ENCODE data around the gene HDAC10. TPM values are rescaled to one million over a fixed set of nuclear protein-coding genes. Genes with fewer than 3 reads are reported as not detected.

Gene HDAC10
- total RNA-seq, 2 donors from 2014 or later = 40.5 to 59.1 TPM

DNA sequence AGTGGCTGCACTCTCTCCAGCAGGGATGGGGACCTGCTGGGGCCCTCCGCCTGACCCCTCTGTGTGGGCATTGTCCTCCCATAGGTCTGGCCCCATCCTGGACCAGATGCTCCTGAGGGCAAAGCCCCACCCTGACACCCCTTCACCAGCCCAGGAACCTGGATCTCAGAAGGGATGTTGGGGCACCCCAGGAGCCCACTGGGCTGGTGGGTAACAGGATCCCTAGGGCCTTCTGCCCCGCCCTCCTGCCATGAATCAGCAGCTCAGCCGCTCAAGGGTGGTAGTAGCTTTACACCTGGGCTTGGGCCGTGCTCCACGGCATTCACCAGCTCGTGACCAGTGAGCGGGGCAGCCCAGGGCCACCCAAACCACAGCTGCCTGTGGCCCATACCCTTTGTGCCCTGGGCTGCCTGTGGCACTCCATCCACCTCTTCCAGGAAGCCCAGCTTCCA, 11.4 kb upstream of the HDAC10 start:
- no peak for DNase-seq
- no peaks in the 10 kb centered on the region for H3K9me3 ChIP-seq
- H3K27ac ChIP-seq = no peak overlapping the region
- no peak overlapping the region for H3K4me3 ChIP-seq
- no peaks in the 10 kb centered on the region for H3K4me1 ChIP-seq
- H3K27me3 ChIP-seq = peaks cover 24% of the 10 kb centered on the region
- TF ChIP-seq CTCF (IDR thresholded peaks at IDR 0.05) = no peak
- intact Hi-C loops (cut with DNase I) = no loop called here
- no peaks in the 10 kb centered on the region for H3K36me3 ChIP-seq
- H3K9ac ChIP-seq (ENCODE audit: low read depth in 2 of 2, low read length in 2 of 2) = peak overlapping the region in 1 of 2 donors; percentile 50

DNA sequence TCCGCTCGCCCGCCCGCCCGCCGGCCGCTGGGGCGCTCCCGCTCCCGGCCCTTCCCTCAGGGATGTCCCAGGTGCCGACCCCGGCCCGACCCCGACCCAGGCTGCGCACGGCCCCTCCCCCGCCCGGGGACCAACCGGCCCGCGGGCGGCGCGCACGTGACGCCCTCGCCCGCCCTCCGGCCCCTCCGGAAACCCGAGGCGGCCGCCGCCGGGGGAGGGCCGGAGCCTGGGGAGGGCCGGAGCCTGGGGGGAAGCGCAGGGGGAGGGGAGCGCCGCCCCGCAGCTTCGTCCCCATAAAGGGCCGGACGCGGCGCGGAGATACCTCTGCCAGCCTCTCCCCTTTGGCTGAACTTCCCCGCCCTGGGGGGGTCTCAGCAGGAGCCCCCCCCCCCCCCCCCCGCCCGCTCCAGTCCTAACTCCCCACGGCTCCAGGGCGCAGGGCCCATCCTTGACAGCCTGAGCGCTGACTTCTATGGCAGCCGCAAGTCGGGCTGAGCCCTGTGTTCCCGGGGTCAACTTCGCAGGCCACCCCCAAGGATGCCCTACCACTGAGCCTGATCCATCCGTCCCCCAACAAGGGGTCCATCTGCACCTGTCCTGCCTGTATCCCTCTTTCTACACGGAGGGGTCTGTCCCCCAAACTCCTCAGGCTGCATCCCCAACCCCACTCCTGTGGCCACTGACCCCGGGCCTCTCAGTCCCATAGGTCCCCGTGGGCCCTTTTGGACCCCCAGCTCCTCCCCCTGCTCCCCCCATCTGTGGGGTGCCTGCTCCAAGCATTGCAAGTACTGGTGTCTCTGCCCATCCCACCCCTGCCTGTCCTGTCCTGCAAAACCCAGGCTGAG, 10.8 kb upstream of the HDAC10 start, which contains the start of gene MAPK12:
Gene MAPK12 (minus strand): TSS at position 69 of the 845 bp plus-strand sequence. CDS start 174 bp downstream, outside the sequence.
- no peak for DNase-seq
- H3K9ac ChIP-seq (ENCODE audit: low read depth in 2 of 2, low read length in 2 of 2) = peak within 1 kb of the TSS in 1 of 2 donors; percentile 50
- no peaks in the 10 kb centered on the region for H3K4me1 ChIP-seq
- TF ChIP-seq CTCF (IDR thresholded peaks at IDR 0.05) = no peak
- peak within 1 kb of the TSS; percentile 30 for H3K4me3 ChIP-seq
- no peaks in the 10 kb centered on the region for H3K36me3 ChIP-seq
- H3K9me3 ChIP-seq = no peaks in the 10 kb centered on the region
- intact Hi-C loops (cut with DNase I) = no loop called here
- H3K27ac ChIP-seq = no peak within 1 kb of the TSS
- peaks cover 24% of the 10 kb centered on the region for H3K27me3 ChIP-seq

- no peaks in the 10 kb centered on the region for H3K4me1 ChIP-seq
- H3K9me3 ChIP-seq = no peaks in the 10 kb centered on the region
- no peak overlapping the region for H3K9ac ChIP-seq (ENCODE audit: low read depth in 2 of 2, low read length in 2 of 2)
- intact Hi-C loops (cut with DNase I) = no loop called here
- no peak for TF ChIP-seq CTCF (IDR thresholded peaks at IDR 0.05)
- no peak for DNase-seq
- peaks cover 24% of the 10 kb centered on the region for H3K27me3 ChIP-seq
- no peaks in the 10 kb centered on the region for H3K36me3 ChIP-seq
- no peak overlapping the region for H3K27ac ChIP-seq
- H3K4me3 ChIP-seq = peak overlapping the region; percentile 30
Measured at GRCh38 chr22:50260801-50261614, 9.9 kb upstream of the HDAC10 start.

GRCh38 chr22:50260434-50260800, 9.4 kb upstream of the HDAC10 start:
- intact Hi-C loops (cut with DNase I) = no loop called here
- DNase-seq = no peak
- H3K9ac ChIP-seq (ENCODE audit: low read depth in 2 of 2, low read length in 2 of 2) = peak overlapping the region in 1 of 2 donors; percentile 12
- no peak for TF ChIP-seq CTCF (IDR thresholded peaks at IDR 0.05)
- peak overlapping the region; percentile 30 for H3K4me3 ChIP-seq
- H3K27ac ChIP-seq = no peak overlapping the region
- peaks cover 24% of the 10 kb centered on the region for H3K27me3 ChIP-seq
- H3K4me1 ChIP-seq = no peaks in the 10 kb centered on the region
- H3K36me3 ChIP-seq = no peaks in the 10 kb centered on the region
- no peaks in the 10 kb centered on the region for H3K9me3 ChIP-seq

- no peak overlapping the region for H3K9ac ChIP-seq (ENCODE audit: low read depth in 2 of 2, low read length in 2 of 2)
- TF ChIP-seq CTCF (IDR thresholded peaks at IDR 0.05) = no peak
- DNase-seq = no peak
- H3K9me3 ChIP-seq = no peaks in the 10 kb centered on the region
- H3K36me3 ChIP-seq = no peaks in the 10 kb centered on the region
- H3K4me1 ChIP-seq = no peaks in the 10 kb centered on the region
- H3K27me3 ChIP-seq = peaks cover 24% of the 10 kb centered on the region
- intact Hi-C loops (cut with DNase I) = loop anchor here (10.0 kb wide), 1 partner anchor 245 kb away; the partner anchor contains the start of genes LMF2 and NCAPH2
- H3K4me3 ChIP-seq = no peak overlapping the region
- no peak overlapping the region for H3K27ac ChIP-seq
Measured at GRCh38 chr22:50259302-50259701, 8.2 kb upstream of the HDAC10 start.
